NB4 (cell line): ENCODE results near the gene CHSY1.

Experiments used
- DNase-seq: peaks from one replicate; pipeline ENCODE4 v3.0.0; 2010; ENCODE audit warnings: low read depth
- H3K4me3 ChIP-seq: one replicate; pipeline ENCODE4 v1.5.1; 2011; ENCODE audit warnings: mild to moderate bottlenecking, low read depth, low read length, moderate library complexity
- MYC ChIP-seq: IDR thresholded peaks from 2 replicates; pipeline ENCODE4 v1.6.1; 2011; ENCODE audit warnings: low read depth, low read length
- POLR2A ChIP-seq: IDR thresholded peaks from 2 replicates; pipeline ENCODE4 v1.6.1; 2011; ENCODE audit warnings: mild to moderate bottlenecking; ENCODE audit not compliant: insufficient read length; ENCODE audit errors: extremely low read depth
- TF ChIP-seq, protein P1 (sequence below): IDR thresholded peaks from one replicate; pipeline ENCODE4 v1.5.1; 2012; ENCODE audit warnings: low read depth, low read length
- TF ChIP-seq, protein P2 (sequence below): IDR thresholded peaks from 2 replicates; pipeline ENCODE4 v1.6.1; 2011; ENCODE audit warnings: low read depth, low read length

Gene CHSY1

DNA sequence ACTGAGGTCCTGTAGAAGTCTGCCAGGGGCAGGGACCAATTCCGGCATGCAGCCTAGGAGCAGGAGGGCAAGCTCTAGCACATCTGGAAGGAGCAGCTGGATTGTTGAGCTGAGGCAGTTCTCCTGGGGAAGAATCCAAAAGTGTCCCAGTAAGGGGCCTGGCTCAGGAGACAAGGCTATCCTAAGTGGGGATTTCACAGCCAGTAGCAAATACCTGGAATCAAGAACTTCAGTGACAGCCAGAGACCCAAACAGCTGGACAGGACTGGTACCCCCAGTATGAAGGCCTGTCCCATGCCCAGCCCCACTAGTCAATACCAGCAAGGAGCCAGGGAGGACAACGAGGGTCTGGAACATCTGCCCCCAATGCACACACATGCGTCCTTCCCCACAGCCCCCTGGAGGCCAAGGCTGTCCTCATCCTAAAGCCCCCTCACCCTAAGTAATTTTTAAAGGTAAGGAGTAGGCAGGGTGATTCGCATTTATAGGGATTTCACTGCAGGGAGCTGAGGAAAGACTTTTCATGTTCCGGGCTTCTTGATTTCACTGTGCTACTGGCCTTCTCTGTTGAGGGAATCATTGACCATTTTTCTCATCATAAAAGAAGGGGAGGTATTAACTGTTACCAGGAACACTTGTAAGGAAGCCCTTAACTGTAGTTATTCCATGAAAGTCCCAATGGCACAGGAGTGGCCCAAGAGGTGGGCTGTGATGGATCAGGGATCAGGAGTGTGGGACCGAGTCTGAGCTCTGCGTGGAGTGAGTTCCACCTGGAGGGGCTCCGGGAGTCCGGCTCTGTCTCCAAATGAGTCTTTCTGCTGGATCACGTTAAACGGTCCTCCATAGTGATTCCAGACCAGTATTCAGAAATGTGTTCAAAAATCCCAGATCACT is 2.6 kb upstream of the CHSY1 start:
- no peak for TF ChIP-seq MYC
- no peak for DNase-seq
- no peak overlapping the region for H3K4me3 ChIP-seq

DNA sequence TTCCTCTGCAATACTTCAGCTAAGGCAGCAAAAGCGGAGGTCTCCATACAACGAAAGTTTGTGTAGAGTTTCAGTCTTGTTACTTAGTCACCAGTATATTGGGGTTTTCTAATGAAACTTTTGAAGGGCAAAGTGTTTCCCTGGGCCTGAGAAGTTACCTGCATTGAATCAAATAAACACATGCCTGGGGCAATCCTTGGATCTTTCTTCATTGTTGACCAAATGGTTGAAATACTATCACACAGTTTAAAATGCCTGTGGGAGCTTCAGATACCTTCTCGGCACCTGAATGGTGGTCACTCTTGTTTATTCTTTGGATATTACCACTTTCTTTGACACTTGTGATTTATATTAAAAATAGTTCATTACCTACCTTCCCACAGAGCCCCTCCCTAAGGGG is 988 bp upstream of the CHSY1 start:
- TF ChIP-seq MYC (no peak), POLR2A (no peak)
- TF ChIP-seq, protein P1, sequence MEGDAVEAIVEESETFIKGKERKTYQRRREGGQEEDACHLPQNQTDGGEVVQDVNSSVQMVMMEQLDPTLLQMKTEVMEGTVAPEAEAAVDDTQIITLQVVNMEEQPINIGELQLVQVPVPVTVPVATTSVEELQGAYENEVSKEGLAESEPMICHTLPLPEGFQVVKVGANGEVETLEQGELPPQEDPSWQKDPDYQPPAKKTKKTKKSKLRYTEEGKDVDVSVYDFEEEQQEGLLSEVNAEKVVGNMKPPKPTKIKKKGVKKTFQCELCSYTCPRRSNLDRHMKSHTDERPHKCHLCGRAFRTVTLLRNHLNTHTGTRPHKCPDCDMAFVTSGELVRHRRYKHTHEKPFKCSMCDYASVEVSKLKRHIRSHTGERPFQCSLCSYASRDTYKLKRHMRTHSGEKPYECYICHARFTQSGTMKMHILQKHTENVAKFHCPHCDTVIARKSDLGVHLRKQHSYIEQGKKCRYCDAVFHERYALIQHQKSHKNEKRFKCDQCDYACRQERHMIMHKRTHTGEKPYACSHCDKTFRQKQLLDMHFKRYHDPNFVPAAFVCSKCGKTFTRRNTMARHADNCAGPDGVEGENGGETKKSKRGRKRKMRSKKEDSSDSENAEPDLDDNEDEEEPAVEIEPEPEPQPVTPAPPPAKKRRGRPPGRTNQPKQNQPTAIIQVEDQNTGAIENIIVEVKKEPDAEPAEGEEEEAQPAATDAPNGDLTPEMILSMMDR = no peak
- TF ChIP-seq, protein P2, sequence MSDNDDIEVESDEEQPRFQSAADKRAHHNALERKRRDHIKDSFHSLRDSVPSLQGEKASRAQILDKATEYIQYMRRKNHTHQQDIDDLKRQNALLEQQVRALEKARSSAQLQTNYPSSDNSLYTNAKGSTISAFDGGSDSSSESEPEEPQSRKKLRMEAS = no peak
- H3K4me3 ChIP-seq = peak overlapping the region; percentile 83
- DNase-seq = no peak

DNA sequence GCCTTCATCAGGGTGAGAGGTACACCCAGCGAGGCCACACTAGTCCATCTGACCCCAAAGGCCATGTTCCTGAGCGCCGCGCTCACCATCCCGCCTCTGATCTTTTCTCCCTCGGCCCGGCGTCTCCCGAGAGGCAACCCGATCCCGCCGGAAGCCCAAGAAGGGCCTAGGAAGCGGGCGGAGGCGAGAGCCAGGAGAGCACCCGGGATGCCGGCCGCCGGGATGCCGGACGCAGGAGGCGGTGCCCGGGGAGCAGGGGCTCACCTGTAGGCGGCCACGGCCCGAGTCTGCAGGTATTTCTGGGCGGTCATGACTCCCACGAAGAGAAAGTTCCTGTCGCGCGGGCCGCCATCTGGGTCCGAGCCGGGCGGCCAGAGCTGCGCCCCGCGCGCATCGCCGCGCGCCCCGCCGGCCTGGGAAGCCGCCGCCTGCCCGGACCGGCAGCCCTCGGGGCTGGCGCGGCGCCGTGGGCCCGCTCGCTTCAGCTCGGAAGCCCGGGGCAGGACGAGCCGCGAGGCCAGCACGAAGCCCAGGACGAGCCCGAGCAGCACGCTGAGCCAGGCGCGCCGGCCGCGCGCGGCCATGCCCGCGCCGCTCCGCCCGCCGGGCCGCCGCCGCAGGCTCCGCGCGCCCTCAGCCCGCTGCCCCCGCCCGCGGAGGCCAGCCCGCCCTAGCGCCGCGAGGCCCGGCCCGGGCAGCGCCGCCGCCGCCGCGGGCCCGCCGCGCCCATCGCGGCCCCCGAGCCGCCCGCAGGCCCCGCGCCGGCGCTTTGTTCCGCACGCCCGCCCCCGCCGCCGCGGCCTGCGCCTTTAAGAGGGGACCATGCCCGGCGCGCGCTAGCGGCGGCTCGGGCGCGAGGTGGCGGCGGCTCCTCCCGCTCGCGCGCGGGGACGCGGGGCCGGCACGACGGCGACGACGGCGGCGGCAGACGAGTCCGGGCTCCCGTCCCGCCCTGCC is 697 bp downstream of the CHSY1 start:
- DNase-seq = no peak
- TF ChIP-seq, protein P2 = no peak
- no peak for TF ChIP-seq MYC
- no peak for TF ChIP-seq POLR2A
- TF ChIP-seq, protein P1 = no peak
- H3K4me3 ChIP-seq = peak overlapping the region; percentile 83

DNA sequence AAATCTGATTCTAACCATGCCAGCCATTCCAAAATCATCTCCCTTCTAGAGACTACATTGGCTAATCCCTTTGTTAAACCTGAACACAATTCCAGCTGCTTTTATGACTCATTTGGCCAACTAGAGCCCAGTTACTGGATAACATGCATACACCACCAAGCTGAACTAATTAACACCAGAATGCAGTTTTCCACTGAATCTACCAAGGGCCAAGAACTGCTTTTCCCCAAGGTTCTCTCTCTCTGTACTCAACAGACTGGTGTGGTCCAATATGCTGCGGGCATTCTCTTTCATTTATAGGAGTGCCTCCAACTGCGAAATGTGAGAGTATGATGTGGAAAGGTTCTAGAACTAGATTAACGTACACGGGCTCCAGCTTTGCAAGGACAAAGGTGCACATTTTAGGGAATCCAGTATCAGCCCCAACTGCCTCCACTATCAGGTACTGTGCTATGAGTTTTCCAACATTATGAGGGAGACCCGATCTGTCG is 1.5 kb downstream of the CHSY1 start:
- DNase-seq = peak; percentile 51
- no peak for TF ChIP-seq POLR2A
- TF ChIP-seq, protein P1 = no peak
- no peak for TF ChIP-seq MYC
- TF ChIP-seq, protein P2 = no peak
- H3K4me3 ChIP-seq = peak overlapping the region; percentile 70

DNA sequence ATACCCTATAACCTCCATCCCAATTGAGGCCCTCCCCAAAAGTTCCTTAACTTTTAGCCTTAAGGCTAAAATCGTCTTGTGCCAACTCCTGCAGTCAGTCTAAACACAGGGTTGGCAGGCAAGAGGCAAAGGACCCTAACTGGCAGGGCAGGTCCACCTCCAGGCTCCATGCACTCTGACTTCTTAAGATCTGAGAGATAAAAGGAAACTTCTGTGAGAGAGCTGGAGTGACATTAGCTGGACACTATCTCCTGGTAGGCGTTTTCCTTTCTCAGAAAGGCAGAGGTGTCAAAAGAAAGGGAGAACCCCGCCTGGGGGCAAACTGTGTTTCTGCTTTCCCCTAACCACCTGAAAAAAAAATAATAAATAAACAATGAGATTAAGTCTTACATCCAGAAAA is 3.6 kb downstream of the CHSY1 start:
- DNase-seq = no peak
- H3K4me3 ChIP-seq = peak overlapping the region; percentile 70
- no peak for TF ChIP-seq POLR2A
- TF ChIP-seq, protein P2 = no peak
- TF ChIP-seq, protein P1 = no peak
- no peak for TF ChIP-seq MYC
